Right cardiac atrium (tissue), 5 donors: Measurements from ENCODE around the gene MREG. TPM values are rescaled to one million over a fixed set of nuclear protein-coding genes. Genes with fewer than 3 reads are reported as not detected.

ENCODE experiments used
- ATAC-seq, 2 donors: fragments of 200-7000 bp; cut with Tn5 transposase; one replicate each; pipeline versions ENCODE4 v1.8.0 to v1.9.1; 2020; ENCODE audit warnings: moderate library complexity in 2 of 2, mild to moderate bottlenecking in 1 of 2
- DNase-seq, 3 donors: peaks; one replicate each; pipeline ENCODE4 v3.0.0-alpha.2; 2020
- H3K27ac ChIP-seq: one replicate; pipeline ENCODE4 v1.5.1; 2013; ENCODE audit warnings: mild to moderate bottlenecking, low read length, control low read depth, moderate library complexity
- H3K27me3 ChIP-seq: one replicate; pipeline ENCODE4 v1.6.1; 2013; ENCODE audit not compliant: control insufficient read depth, insufficient read depth
- H3K4me1 ChIP-seq: one replicate; pipeline ENCODE4 v1.6.1; 2013; ENCODE audit warnings: low read length; ENCODE audit not compliant: control insufficient read depth, insufficient read depth
- H3K4me3 ChIP-seq: one replicate; pipeline ENCODE4 v1.5.1; 2013; ENCODE audit warnings: low read length, control low read depth
- H3K9me3 ChIP-seq: one replicate; pipeline ENCODE4 v1.6.1; 2013; ENCODE audit warnings: low read length; ENCODE audit not compliant: control insufficient read depth
- WGBS: extraction: QIAGEN DNeasy Blood & Tissue Kit; methylation state at CpG from one replicate; pipeline ENCODE4 v1.1.7; 2013; 5-methylcytosine and 5-hydroxymethylcytosine counted together
- intact Hi-C, 4 donors: fragments of 100-400 bp; cut with DNase I; formaldehyde crosslinking; loops; one replicate each; pipeline versions ENCODE4 v1.11.0 to v1.14.0; 2022 to 2023
- polyA plus RNA-seq: library from polyadenylated mRNA; stranded (reverse); fragments of 200-250 nt; gene quantifications from one replicate; pipeline ENCODE4 v1.2.3, GENCODE V29; 2013
- total RNA-seq, 4 donors: library from RNA; stranded (reverse); fragmentation: NEBNext Ultra II Directional; extraction: Animal tissue kit (Norgen Biotek cat#: 25700); gene quantifications; one replicate each; pipeline ENCODE4 v1.2.1, GENCODE V29; 2021
- donor health status: healthy with polysubstance abuse.
- donor health status: DM: no; HTN: yes; CAD: no.
- donor health status: DM: no; HTN: no; CAD: no.
- donor health status: DM: no; HTN: yes; CAD: no; lungs with severe emphysema.
- donor health status: DM: yes; HTN: yes; CAD: no.

MREG gene
- total and polyA plus RNA-seq, 5 donors = 0.31 to 0.82 (median 0.50) TPM

DNA sequence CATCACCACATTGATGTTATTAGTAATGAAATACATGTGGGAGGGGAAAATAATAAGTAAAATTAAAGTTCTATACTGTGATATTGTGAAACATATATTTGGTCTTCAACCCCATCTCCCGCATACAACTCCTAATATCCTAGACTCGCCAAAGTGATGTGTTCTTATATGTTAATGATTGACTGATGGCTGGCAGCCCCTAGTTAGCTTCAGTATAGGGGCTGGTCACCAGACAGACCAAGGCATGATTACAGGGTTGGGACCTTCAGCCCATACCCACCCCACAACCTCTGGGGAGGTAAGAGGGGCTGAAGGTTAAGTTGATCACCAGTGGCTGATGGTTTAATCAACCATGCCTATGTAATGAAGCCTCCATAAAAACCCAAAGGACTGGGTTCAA, 28.1 kb upstream of the MREG start:
- WGBS = over 99% methylated on average over 2 of the region's 2 CpGs
- Histone ChIP-seq H3K9me3 (no peaks in the 10 kb centered on the region), H3K27me3 (no peaks in the 10 kb centered on the region), H3K4me3 (no peak overlapping the region), H3K27ac (no peak overlapping the region), H3K4me1 (no peaks in the 10 kb centered on the region)
- DNase-seq = no peak
- no peak for ATAC-seq
- intact Hi-C loops = no loop called here

DNA sequence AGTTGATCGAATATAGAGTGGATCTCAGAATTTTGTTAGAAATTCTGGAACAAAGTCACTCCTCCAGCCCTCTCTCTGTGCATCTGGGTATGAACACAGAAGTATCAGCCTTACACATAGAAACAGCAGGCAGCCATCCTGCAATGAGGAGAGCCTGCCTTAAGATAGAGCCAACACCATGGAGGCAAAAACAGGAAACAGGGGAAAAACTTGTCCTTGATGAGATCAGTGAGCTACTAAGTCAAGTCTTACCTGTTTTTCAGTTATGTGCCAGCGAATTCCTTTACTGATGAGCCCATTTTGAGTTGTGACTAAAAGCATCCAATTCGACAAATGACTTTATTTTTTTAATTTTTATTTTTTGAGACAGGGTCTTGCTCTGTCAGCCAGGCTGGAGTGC, 26.6 kb upstream of the MREG start:
- DNase-seq (no peak), ATAC-seq (no peak)
- Histone ChIP-seq H3K4me1 (no peaks in the 10 kb centered on the region), H3K9me3 (no peaks in the 10 kb centered on the region), H3K27me3 (no peaks in the 10 kb centered on the region), H3K27ac (no peak overlapping the region), H3K4me3 (no peak overlapping the region)
- intact Hi-C loops = loop anchor here in 1 of 4 donors (10.0 kb wide), 1 partner anchor 625 kb away; no protein-coding TSS in a partner anchor
- WGBS = 92% methylated on average over 3 of the region's 3 CpGs

DNA sequence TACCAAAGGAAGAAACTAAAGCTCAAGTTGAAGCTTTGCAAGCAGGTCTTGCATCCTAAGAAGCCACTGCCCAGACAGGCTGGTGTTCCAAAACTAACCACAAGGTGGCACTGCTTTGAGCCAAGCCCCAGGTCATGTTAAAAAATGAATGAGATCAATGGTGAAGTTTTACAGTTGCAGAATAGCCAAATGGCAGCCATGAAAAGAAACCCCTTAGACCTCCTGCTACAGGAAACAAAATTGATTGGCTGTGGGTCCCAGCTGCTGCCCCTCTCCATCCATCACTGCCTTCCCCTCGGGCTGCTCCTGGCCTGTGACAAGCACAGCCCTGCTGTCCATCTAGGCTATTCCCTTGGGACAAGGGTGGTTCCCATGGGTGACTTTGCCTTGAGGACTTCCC, 20.7 kb upstream of the MREG start:
- ATAC-seq (peak; percentile 43 to 57), DNase-seq (peak; percentile 54 to 80 (median 69))
- Histone ChIP-seq H3K4me3 (no peak overlapping the region), H3K4me1 (no peaks in the 10 kb centered on the region), H3K9me3 (no peaks in the 10 kb centered on the region), H3K27me3 (no peaks in the 10 kb centered on the region), H3K27ac (no peak overlapping the region)
- WGBS = 67% methylated on average over 1 of the region's 1 CpG
- intact Hi-C loops = loop anchor here in 1 of 4 donors (10.0 kb wide), 1 partner anchor 631 kb away; no protein-coding TSS in a partner anchor

- Histone ChIP-seq H3K4me1 (no peaks in the 10 kb centered on the region), H3K4me3 (no peak overlapping the region), H3K27me3 (no peaks in the 10 kb centered on the region), H3K9me3 (no peaks in the 10 kb centered on the region), H3K27ac (no peak overlapping the region)
- no peak for DNase-seq
- WGBS = 97% methylated on average over 3 of the region's 3 CpGs
- intact Hi-C loops = loop anchor here in 1 of 4 donors (10.0 kb wide), 1 partner anchor 631 kb away; no protein-coding TSS in a partner anchor
- no peak for ATAC-seq
Observed at GRCh38 chr2:216033403-216033802, 20.1 kb upstream of the MREG start.

DNA sequence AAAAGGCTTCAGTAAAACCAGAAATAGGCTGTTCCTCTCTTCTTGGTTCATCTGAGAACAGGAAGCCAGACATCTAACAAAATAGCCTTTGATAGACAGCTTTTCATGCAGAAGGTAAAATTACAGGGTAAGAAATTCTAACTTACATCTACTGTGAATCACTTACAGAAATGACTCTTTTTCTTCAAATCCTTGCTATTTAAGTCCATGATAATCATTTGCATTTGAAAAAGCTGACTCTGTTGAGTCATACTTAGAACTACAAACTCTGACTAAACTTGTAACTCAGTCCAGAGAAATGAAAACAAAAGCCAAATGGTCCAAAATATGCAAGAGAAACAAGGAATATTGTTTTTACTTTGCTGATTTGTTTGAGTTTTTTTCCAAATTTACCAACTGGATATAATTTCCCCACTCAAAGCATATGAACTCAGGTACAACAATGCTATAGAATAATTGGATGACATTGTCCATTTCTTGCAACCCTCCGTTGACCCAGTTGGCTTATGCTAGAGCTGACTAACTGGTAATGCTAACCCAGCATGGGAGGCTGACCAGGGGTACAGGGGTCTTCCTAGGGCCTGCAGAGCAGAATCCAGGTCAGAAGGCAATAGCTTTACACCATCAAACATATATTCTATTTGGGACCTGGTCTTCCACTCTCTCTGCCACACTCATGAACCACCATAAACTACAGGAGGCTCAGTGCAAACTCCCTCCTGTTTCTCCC, 18.8 kb upstream of the MREG start:
- intact Hi-C loops = loop anchor here in 1 of 4 donors (10.0 kb wide), 1 partner anchor 633 kb away; no protein-coding TSS in a partner anchor
- 95% methylated on average over 1 of the region's 1 CpG for WGBS
- no peak for ATAC-seq

DNA sequence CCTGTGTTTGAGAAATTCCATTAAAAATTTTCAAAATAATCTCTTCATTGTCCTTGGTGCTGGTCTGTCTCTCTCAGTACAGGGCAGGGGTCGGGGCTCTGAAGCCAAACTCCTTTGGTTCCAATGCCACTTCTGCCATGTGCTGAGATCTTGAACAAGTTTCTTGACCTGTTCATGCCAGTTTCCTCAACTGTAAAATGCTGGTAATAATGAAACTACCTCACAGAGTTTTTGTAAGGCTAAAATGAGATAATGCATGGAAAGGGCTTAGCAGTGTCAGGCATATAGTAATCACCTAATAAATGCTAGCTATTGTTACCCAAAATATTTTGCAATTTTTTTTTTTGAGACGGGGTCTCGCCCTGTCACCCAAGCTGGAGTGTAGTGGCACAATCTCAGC, 16.9 kb upstream of the MREG start:
- no peak overlapping the region for H3K27ac ChIP-seq
- intact Hi-C loops = loop anchor here in 1 of 4 donors (10.0 kb wide), 1 partner anchor 635 kb away; no protein-coding TSS in a partner anchor
- H3K4me1 ChIP-seq = no peaks in the 10 kb centered on the region
- H3K9me3 ChIP-seq = no peaks in the 10 kb centered on the region
- ATAC-seq (no peak), DNase-seq (no peak)
- no peaks in the 10 kb centered on the region for H3K27me3 ChIP-seq
- 95% methylated on average over 3 of the region's 3 CpGs for WGBS
- H3K4me3 ChIP-seq = no peak overlapping the region

More for the DNA sequence above, 18.8 kb upstream of the MREG start:
- Histone ChIP-seq H3K27ac (no peak overlapping the region), H3K4me1 (no peaks in the 10 kb centered on the region), H3K4me3 (no peak overlapping the region), H3K9me3 (no peaks in the 10 kb centered on the region), H3K27me3 (no peaks in the 10 kb centered on the region)
- no peak for DNase-seq

DNA sequence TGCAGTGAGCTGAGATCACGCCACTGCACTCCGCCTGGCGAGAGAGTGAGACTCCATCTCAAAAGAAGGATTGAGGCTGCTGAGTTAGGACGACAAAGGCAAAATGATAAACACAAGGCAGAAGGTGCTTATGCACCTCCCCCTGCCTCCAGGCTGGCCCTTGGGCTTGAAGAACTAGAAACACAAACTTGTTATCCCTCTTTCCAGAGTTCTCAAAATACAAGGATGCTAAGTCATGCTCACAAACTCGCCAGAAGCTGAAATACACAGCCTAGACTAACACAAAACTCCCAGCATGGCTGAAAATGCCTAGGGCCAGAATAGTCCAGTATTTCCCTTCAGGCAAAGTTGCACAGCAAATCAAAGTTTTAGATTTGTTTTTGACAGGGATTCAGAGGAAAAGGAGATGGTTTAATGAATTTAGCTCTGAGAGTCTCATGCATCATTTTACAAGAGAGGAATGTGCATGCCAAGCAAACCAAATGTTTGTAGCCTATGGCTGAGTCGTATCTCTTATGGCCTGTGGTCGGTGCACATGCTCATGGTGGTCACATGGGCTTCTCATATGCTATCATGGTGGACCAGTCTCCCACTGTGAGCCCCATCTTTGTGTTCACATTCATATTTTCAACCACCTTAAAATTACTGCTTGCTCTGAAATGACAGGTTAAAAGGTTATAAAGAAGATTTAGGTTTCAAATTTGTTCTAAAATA, 16.2 kb upstream of the MREG start:
- 92% methylated on average over 7 of the region's 7 CpGs for WGBS
- no peaks in the 10 kb centered on the region for H3K9me3 ChIP-seq
- ATAC-seq = no peak
- H3K27ac ChIP-seq = no peak overlapping the region
- H3K4me1 ChIP-seq = no peaks in the 10 kb centered on the region
- DNase-seq = no peak
- intact Hi-C loops = loop anchor here in 1 of 4 donors (10.0 kb wide), 1 partner anchor 635 kb away; no protein-coding TSS in a partner anchor
- H3K27me3 ChIP-seq = no peaks in the 10 kb centered on the region
- no peak overlapping the region for H3K4me3 ChIP-seq

DNA sequence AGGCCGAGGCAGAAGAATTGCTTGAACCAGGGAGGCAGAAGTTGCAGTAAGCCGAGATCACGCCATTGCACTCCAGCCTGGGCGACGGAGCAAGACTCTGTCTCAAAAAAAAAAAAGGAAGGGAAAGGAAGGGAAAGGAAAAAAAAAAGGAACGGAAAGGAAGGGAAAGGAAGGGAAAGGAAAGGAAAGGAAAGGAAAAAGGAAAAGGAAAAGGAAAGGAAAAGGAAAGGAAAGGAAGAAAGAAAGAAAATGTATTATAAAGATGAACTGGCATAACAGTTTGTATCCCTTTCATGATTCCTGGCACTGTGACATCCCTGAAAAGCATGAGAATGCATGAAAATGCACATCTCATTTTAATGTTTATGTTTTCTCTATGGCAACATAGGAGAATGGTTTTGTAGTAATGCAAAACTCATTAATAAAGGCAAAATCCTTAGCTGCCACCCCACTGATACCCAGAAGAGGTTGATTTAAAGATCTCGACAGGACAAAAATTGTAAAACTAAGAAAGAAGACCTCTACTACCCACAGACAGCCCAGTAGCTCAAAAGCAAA, 11.5 kb upstream of the MREG start:
- intact Hi-C loops = no loop called here
- 95% methylated on average over 7 of the region's 7 CpGs for WGBS

GRCh38 chr2:216023055-216023648, 9.8 kb upstream of the MREG start:
- intact Hi-C loops = no loop called here
- 31% methylated on average over 3 of the region's 3 CpGs for WGBS

More for the DNA sequence above, 11.5 kb upstream of the MREG start:
- no peak for ATAC-seq
- Histone ChIP-seq H3K4me3 (no peak overlapping the region), H3K27me3 (no peaks in the 10 kb centered on the region), H3K4me1 (no peaks in the 10 kb centered on the region), H3K9me3 (no peaks in the 10 kb centered on the region), H3K27ac (no peak overlapping the region)
- DNase-seq = no peak

GRCh38 chr2:216021768-216022565, 8.6 kb upstream of the MREG start:
- H3K4me3 ChIP-seq = no peak overlapping the region
- DNase-seq (no peak), ATAC-seq (no peak)
- H3K9me3 ChIP-seq = no peaks in the 10 kb centered on the region
- no peaks in the 10 kb centered on the region for H3K4me1 ChIP-seq
- WGBS = 91% methylated on average over 7 of the region's 7 CpGs
- no peaks in the 10 kb centered on the region for H3K27me3 ChIP-seq
- intact Hi-C loops = no loop called here
- no peak overlapping the region for H3K27ac ChIP-seq

More at GRCh38 chr2:216023055-216023648, 9.8 kb upstream of the MREG start:
- Histone ChIP-seq H3K27ac (no peak overlapping the region), H3K27me3 (no peaks in the 10 kb centered on the region), H3K4me3 (no peak overlapping the region), H3K4me1 (no peaks in the 10 kb centered on the region), H3K9me3 (no peaks in the 10 kb centered on the region)
- no peak for DNase-seq
- peak; percentile 45 to 51 for ATAC-seq
